Activated gamma-delta T cell (primary cell): ENCODE measurements around the gene PPP1R9B.

Source experiments
- DNase-seq: peaks from one replicate; lab custom pipeline; 2025; lab: John Stamatoyannopoulos, UW

PPP1R9B gene

DNA sequence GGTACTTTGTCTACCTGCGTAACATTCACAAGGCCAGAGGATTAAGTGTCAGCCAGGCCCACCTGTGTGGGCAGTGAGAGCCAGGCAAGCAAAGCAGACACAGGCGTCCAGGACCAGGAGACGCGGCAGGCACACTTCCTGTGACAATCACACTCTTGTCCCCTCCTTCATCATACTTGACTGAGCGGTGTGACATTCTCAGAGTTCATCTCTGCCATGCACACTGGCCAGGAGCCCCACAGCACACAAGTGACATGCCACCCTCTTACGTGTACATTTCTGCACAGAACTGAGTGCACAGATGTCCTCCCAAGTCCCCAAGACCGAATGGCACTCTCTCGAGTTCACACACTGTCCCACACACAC, 8.7 kb downstream of the PPP1R9B start:
- DNase-seq = no peak

- DNase-seq = no peak
Observed at GRCh38 chr17:50141026-50141744, 9.3 kb downstream of the PPP1R9B start.

GRCh38 chr17:50139950-50140885, 10.3 kb downstream of the PPP1R9B start:
- DNase-seq = peak; percentile 30

DNA sequence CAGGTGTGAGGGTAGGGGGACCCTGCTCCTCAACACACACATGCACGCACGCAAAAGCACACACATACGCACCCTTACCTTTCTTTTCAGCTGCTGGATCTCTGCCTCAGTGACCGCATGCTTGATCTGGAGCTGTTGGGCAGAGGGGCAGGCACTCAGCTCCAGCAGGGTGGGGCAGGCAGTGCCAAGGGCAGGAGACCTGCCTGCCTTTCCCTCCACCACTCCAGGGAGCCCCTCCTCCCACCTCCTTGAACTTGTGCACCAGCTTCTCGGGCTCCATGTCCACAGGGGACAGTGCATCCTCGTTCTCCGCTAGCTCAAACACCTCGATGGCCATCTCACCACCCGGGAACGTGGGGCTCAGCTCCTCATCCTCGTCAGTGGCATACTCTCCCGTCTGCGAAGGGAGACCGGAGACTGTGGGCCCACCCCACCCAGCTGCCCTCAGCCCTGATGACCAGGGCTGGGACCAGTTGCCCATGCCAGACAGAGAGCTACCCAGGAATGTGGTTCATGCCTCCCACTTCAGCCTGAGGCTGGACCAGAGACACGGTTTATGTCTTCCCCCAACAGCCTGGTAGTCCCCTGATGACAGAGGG, 11.2 kb downstream of the PPP1R9B start:
- no peak for DNase-seq

DNA sequence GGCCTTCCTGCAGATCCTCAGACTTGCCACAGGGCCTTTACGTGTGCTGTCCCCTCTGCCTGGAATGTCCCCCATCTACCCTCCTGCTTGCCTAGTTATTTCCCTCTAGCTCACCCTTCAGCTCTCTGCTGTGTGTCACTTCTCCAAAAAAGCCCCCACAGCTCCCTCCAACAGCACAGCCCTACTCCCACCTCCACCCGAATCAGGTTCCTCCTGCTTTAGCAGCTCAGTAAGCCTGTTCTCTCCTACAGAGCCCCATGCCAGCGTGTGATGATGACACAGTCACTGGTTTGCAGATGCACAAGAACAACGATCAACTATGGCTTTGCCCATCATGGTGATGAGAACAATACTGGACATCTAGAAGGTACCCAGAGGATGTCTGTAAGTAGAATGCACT, 13.4 kb downstream of the PPP1R9B start:
- no peak for DNase-seq

GRCh38 chr17:50136096-50136687, 14.3 kb downstream of the PPP1R9B start:
- DNase-seq = no peak

DNA sequence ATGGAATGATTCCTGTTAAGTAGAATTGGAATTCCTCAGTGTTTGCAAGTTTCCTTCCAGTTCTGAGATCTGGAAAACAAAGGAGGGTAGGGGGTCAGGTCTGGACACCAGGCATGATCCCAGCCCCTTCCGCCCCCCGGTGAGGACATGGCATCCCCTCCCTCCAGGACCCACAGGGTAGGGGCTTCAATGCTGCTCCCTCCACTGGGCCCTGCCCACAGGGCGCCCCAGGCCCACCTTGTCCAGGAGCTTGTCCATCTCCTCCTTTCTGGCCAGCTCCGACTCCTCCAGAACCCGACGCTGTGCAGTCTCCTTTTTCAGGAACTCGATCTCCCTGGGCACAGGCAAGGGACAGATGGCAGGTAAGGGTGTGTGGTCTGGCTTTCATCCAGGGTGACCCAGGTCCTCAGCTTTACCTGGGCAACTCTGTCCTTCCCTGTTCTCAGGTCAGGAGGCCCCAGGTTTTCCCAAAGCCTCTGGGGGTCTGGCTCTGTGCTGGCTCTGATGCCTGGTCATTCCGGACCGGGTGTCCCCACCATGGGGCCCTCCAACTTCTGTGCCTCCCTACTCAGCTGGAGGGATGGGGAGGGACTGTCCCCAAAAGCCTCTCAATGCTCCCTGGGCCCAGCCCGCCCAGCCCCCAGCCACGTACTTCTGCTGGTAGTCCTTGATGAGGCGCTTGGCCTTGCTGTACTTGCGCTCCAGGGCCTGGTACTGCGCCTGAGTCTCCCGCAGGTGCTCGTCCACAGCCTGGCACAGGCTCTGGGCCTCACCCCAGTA, 15.0 kb downstream of the PPP1R9B start:
- no peak for DNase-seq

DNA sequence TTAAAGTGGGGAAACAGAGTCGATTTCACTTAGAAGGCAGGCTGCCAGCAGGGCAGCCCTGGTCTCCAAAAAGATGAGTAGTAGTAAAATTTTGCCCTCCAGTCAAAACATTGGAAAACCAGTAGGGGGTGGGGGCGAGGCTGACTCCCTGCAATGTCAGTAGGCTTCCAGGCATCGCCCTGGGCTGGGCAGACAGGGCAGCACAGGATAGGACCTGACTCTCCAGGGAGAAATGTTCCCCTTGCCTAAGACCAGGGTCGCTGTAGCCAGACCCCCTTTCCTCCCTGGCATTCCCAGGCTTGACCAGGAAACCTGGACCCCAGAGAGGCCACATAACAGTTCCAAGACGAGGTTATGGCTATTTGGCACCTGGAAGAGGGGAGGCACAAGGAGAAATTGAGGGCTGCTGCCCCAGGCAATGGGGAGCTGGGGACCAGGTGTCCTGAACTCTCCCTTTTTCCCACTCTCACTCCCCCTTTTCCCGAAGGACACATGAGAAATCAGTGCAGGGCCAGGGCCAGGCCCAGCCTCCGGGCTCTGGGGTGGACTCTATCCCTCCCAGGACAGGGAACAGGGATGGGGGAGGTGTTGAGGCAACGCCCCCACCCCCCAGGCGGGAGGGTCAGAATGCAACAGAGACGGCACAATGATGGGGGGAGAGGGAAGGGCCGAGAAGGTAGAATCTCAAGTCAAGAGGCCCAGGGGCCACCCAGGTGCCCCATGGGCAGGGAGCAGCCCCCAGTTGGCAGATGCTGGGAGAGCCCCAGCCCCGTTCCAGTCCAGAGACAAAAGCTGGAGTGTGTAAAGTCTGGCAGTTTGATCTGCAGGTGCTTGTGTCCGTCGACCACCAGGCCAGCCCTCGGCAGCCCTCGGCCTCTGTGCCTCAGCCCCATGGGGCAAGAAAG, 16.0 kb downstream of the PPP1R9B start:
- no peak for DNase-seq

- no peak for DNase-seq
Observed at GRCh38 chr17:50133769-50134099, 16.7 kb downstream of the PPP1R9B start.

DNA sequence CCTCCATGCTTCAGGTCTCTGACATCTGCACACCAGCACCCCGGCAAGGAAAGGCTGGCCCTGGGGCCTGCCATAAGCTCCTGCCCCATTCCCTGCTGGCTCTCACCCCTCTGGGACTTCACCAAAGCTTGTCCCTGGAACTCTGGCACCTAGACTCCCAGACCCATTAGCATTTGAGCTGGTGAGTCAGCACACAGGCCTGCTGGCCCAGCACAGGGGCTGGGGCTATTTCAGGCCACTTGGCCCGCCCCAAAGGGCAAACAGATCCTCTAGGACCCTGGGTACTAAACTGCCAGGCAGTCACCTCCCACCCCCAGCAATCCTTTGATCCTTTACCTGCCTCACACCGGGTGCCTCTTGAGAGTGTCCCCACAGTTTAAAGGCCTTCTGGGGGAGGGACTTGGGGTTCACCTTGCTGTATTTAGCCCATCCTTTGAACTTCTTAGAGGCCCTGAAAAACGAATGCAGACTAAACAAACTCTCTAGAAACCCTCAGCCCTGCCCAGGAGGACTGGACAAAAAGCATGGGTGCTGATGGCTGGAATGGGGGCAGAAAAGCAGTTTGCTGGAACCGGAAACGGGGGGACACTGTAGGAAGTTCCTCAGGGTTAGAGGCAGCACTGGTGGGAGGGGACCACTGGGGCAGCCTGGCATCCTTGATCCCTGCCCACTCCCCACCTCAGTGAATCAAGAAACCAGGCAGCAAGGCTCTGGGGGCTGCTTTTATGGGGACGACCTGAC, 17.3 kb downstream of the PPP1R9B start:
- DNase-seq = no peak

DNA sequence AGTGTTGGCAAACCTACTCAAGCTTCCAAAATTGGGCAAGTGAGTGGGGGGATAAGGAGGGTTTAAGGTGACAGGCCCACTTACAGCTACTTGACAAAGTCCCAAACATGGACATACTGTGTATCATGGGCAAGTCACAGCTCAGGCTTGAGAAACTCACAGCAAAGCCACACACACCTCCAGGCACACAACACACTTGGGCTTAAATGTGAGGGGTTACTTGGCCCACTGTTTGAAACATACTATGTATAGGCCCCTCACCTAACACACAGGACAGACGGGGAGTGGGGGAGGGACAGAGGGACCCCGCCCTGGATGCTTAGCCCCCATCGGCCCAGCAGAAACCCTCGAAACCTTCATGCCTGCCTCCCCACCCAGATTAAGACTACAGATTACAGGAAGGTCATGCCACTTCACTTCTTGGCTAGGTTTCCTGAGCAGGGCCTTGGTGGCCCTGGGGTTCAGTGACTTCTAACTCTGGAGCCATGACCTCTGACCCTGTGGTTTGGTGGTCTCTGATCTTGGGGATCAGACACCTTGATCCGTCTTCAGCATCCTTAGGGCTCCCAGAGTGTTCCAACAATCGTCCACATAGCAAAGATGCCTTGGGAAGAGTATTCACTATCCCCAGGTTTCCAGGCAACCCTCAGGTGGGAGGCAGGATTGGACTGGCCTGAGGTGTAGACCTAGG, 18.2 kb downstream of the PPP1R9B start:
- DNase-seq = no peak

- DNase-seq = no peak
Observed at GRCh38 chr17:50130559-50131305, 19.7 kb downstream of the PPP1R9B start.

DNA sequence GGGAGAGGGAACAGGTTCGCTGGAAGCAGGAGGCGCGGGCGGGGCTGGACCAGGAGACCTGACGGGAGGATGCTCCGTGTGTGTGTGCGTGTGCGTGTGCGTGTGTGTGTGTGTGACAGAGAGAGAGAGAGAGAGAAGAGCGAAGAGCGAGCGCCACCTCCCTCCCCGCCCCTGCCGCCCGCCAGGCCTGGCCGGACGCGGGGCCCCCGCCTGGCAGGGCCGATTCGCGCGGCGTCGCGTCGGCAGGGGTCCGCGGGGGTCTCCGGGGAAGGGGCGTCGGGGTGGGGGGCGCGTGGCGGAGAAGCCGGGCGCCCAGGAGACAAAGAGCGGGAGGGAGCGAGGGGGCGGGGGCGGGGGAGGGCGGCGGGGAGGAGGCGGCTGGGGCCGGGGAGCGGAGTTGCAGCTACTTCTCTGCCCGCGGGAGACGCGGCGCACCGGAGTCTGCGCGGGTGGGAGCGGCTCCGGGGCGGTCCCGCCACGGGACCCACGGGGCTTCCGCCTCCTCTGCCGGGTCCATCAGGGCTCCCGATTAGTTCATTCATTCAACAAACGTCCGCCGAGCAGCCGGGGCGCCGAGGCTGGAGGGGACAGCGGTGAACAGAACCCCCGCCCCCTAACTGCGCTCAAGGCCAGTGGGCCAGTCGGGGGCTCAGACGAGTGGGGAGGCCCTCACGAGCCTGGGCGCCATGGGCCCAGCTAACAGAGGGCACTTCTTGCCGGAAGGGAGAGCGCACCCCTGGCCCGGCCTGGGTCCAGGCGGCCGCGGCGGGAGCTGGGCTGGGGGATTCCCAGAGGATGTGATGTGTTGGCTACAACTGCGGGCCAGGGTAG, 20.5 kb downstream of the PPP1R9B start, which contains the start of gene SAMD14:
SAMD14 (minus strand) TSS at position 433 of the 831 bp plus-strand sequence. CDS start 5,201 bp downstream, outside the sequence.
- DNase-seq = peak; percentile 39

- no peak for DNase-seq
Observed at GRCh38 chr17:50129353-50129727, 21.1 kb downstream of the PPP1R9B start.

DNA sequence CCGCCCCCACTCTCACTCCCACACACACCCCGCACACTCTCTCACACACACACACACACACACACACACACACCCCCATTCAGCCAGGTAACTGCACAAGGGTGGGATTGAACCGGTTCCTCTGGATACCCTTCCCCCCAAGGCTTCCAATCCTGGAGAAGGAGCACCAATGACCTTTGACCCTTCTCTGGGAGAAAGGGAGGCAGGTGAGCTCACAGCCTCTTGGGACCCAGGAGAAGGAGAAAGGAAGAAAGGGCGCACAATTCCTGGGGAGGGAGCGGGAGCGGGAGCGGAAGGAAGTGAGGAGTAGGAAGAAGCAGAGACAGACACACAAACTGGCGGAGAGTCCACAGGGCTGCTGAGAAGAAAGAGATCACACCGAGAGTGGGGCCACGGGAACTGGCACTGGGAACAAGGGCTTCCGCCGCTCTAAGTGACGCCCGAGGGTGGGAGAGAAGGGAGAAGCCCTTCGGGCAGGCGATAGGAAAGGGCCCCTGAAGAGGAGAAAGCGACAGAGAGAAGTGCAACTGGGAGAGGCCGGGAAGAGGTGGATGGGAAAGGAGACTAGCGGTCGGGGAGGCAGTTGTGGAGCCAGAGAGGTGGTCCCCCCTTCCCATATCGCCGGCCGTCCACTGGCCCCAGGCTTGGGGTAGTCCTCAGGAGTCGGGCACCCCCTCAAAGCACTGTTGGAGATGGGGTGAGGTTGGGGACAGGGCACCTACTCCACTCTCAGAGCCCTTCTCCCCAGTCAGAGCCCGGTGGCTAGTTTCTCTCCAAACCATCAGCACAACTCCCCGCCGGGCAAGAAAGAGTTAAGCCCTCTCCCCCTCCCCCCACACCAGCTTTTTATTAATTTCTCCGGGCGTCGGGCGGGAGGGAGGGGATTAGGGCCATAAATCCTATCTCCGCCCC, 21.8 kb downstream of the PPP1R9B start:
- DNase-seq = no peak

DNA sequence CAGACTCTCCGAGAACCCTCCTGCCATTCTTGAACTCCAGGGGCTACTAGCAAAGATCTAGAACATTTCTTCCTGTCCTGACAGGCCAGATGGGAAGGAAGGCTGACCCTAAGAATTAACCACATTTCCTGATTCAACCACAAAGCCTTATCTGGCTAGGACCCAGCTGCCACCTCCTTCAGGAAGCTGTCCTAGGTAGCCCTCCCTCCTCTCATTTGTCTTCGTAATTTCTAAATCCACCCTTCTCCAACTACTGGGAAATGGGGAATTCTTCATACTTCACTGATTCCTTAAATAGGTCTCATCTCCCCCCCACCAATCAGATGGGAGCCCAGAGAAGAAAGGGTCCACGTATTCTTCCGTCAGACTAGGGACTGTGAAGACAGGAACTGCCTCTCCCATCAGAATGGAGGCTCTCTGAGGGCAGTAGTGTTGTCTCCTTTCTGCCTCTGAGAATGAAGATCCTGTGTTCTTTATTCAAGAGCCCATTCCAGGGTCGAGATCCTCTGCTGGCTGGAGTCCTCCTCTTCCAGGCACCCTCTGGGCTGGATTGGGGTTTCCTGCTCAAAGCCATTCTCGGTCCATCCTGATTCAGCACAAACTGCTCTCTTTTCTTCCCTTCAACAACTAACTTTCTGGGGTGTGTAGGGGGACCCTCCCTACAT, 22.6 kb downstream of the PPP1R9B start:
- DNase-seq = no peak
